Inferior parietal cortex (tissue), 1 donor: ENCODE measurements around the gene CST6.
A peak's percentile ranks its signal among the peaks of the same experiment; 100 is the strongest.

ENCODE experiments used
- DNase-seq: peaks from one replicate; pipeline ENCODE4 v3.0.0-alpha.2; 2016; ENCODE audit errors: extremely low spot score

The CST6 gene

GRCh38 chr11:66047541-66048365 lies 35.9 kb downstream of the CST6 start:
- DNase-seq: no peak

GRCh38 chr11:66048547-66049323 lies 36.9 kb downstream of the CST6 start, which contains the start of gene GAL3ST3:
TSS of gene GAL3ST3 (minus strand) at chr11:66049161. CDS start at chr11:66045415, 3,746 bp downstream.
- no peak for DNase-seq

- no peak for DNase-seq
Observed at GRCh38 chr11:66050581-66051231, 38.9 kb downstream of the CST6 start.

- DNase-seq: no peak
Observed at GRCh38 chr11:66051371-66051765, 39.6 kb downstream of the CST6 start.

GRCh38 chr11:66051766-66052663 lies 40.2 kb downstream of the CST6 start, which contains the start of gene SF3B2:
TSS of gene SF3B2 (plus strand) at chr11:66052364. CDS start at chr11:66052385, 21 bp downstream.
- peak; percentile 97 for DNase-seq

GRCh38 chr11:66052664-66052982 lies 40.8 kb downstream of the CST6 start:
- DNase-seq: no peak

- no peak for DNase-seq
Observed at GRCh38 chr11:66055021-66055420, 43.2 kb downstream of the CST6 start.

- no peak for DNase-seq
Observed at GRCh38 chr11:66056501-66056900, 44.7 kb downstream of the CST6 start.

GRCh38 chr11:66059966-66060680 lies 48.3 kb downstream of the CST6 start:
- DNase-seq: no peak

GRCh38 chr11:66061268-66061667 lies 49.5 kb downstream of the CST6 start:
- DNase-seq: no peak

GRCh38 chr11:66062408-66062807 lies 50.6 kb downstream of the CST6 start:
- no peak for DNase-seq
